NB4 (cell line): Measurements from ENCODE around the gene TRERF1.

Experiments used
- CTCF ChIP-seq: IDR thresholded peaks from one replicate; pipeline ENCODE4 v1.5.1; 2012; ENCODE audit warnings: low read depth, low read length
- POLR2A ChIP-seq: IDR thresholded peaks from 2 replicates; pipeline ENCODE4 v1.6.1; 2011; ENCODE audit warnings: mild to moderate bottlenecking; ENCODE audit not compliant: insufficient read length; ENCODE audit errors: extremely low read depth

GRCh38 chr6:42448927-42449659 lies 2.6 kb downstream of the TRERF1 start:
- TF ChIP-seq POLR2A (no peak), CTCF (no peak)
